PC-3 (cell line): ENCODE measurements around the gene PHF1.

Source experiments
- CTCF ChIP-seq: fragments of 300-600 bp; sonication (generic); conservative IDR thresholded peaks from 2 replicates; pipeline ENCODE4 v1.5.1; 2017; ENCODE audit warnings: antibody characterized with exemption, low read depth, mild to moderate bottlenecking, low read length
- EZH2 ChIP-seq: fragments of 300-600 bp; sonication (generic); IDR thresholded peaks from one replicate; pipeline ENCODE4 v1.6.1; 2017; ENCODE audit warnings: antibody characterized with exemption, mild to moderate bottlenecking, low read length; ENCODE audit not compliant: unreplicated experiment
- EZH2phosphoT487 ChIP-seq: fragments of 300-600 bp; sonication (generic); IDR thresholded peaks from 2 replicates; pipeline ENCODE4 v1.6.1; 2018; ENCODE audit warnings: mild to moderate bottlenecking, antibody characterized with exemption, low read length, borderline replicate concordance

- TF ChIP-seq CTCF (no peak), EZH2 (no peak), EZH2phosphoT487 (no peak)
Measured at GRCh38 chr6:33412140-33413009, 1.6 kb downstream of the PHF1 start.
